Heart right ventricle (tissue), 16 donors: ENCODE measurements around the gene PRPF19. TPM values are rescaled to one million over a fixed set of nuclear protein-coding genes. Genes with fewer than 3 reads are reported as not detected.

Source experiments
- ATAC-seq, 8 donors: fragments of 200-7000 bp; cut with Tn5 transposase; one replicate each; pipeline ENCODE4 v1.9.1; 2020; ENCODE audit warnings: mild to moderate bottlenecking in 8 of 8, moderate library complexity in 8 of 8, moderate number of reproducible peaks in 1 of 8
- DNase-seq, 2 donors: peaks; one replicate each; pipeline ENCODE4 v3.0.0-alpha.2; 2020
- H3K27ac ChIP-seq, 10 donors: fragments of 200-600 bp; sonication (generic) in 2 of 10; one replicate each; pipeline versions ENCODE4 v1.5.0 to v1.8.0; 2020 to 2022; ENCODE audit warnings: mild to moderate bottlenecking in 3 of 10
- H3K27me3 ChIP-seq, 7 donors: fragments of 200-600 bp; one replicate each; pipeline ENCODE4 v1.8.0; 2021 to 2022; ENCODE audit warnings: mild to moderate bottlenecking in 2 of 7
- H3K36me3 ChIP-seq, 9 donors: fragments of 200-600 bp; sonication (generic) in 1 of 9; one replicate each; pipeline versions ENCODE4 v1.5.0 to v1.8.0; 2020 to 2022; ENCODE audit warnings: mild to moderate bottlenecking in 2 of 9
- H3K4me1 ChIP-seq, 9 donors: fragments of 200-600 bp; sonication (generic) in 1 of 9; one replicate each; pipeline versions ENCODE4 v1.5.0 to v1.8.0; 2020 to 2022; ENCODE audit warnings: mild to moderate bottlenecking in 4 of 9
- H3K4me3 ChIP-seq, 10 donors: fragments of 200-600 bp; sonication (generic) in 2 of 10; one replicate each; pipeline versions ENCODE4 v1.5.0 to v1.8.0; 2020 to 2022; ENCODE audit warnings: mild to moderate bottlenecking in 7 of 10, moderate library complexity in 2 of 10
- H3K9me3 ChIP-seq, 11 donors: fragments of 200-600 bp in 10 of 11; sonication (generic) in 2 of 11; one replicate each; pipeline versions ENCODE4 v1.5.0 to v1.8.0; 2013 to 2022; ENCODE audit warnings: mild to moderate bottlenecking in 2 of 11, control low read depth in 1 of 11, moderate library complexity in 1 of 11
- WGBS, 2 donors: extraction: QIAGEN DNeasy Blood & Tissue Kit; methylation state at CpG; one replicate each; pipeline ENCODE4 v1.1.7; 2013; ENCODE audit warnings: inconsistent platforms in 1 of 2; 5-methylcytosine and 5-hydroxymethylcytosine counted together
- intact Hi-C, 10 donors: fragments of 100-400 bp; cut with DNase I; formaldehyde crosslinking; loops; one replicate each; pipeline versions ENCODE4 v1.11.1 to v1.14.2; 2022
- polyA plus RNA-seq, 2 donors: library from polyadenylated mRNA; stranded (reverse); fragments of 200-250 nt; gene quantifications; one replicate each; pipeline ENCODE4 v1.2.3, GENCODE V29; 2013
- total RNA-seq, 10 donors: library from RNA; stranded (reverse); fragmentation: NEBNext Ultra II Directional in 3 of 10; extraction: Animal tissue kit (Norgen Biotek cat#: 25700) in 3 of 10; gene quantifications; one replicate each; pipeline versions ENCODE4 v1.2.1 to v1.2.4, GENCODE V29; 2021 to 2023
- TF ChIP-seq, protein P1 (sequence below), 9 donors: fragments of 200-600 bp; sonication (generic) in 2 of 9; IDR thresholded peaks; one replicate each; pipeline versions ENCODE4 v1.5.0 to v1.8.0; 2021 to 2022; ENCODE audit warnings: antibody characterized with exemption in 9 of 9, mild to moderate bottlenecking in 5 of 9, moderate library complexity in 1 of 9
- donor health status: Arrhythmogenic right ventricular cardiomyopathy.
- donor health status: ischemic (EF 13 %, LVEDD 7.1; RV severe dilation, severe dysfunction).
- donor health status: healthy with polysubstance abuse.
- donor health status: DM: no; HTN: yes; CAD: no.
- donor health status: DM: no; HTN: no; CAD: no.
- donor health status: ischemic (EF 25% LVEDD 6.9; RV normal size, moderate dysfunction).
- donor health status: ischemic (EF 25% LVEDD 5.7; RV mildly dilated, moderate dysfunction).
- donor health status: healthy.
- donor health status: DM: yes; HTN: yes; CAD: no.
- donor health status: Ischemic cardiomyopathy.
- donor health status: ischemic (EF 35%, LVEDD 5.7; RV mildly dilated, moderate dysfunction).
- donor health status: nonischemic (EF 11% LVEDD 7.7; RV severe dilation, severe dysfunction).
- donor health status: DM: yes; HTN: yes; CAD: no.
- donor health status: PGD.
- donor health status: ischemic (EF 29% LVEDD 5.4; RV normal size, mild dysfunction).
- donor health status: nonischemic (EF 23%, LVEDD 6.1; RV moderate dilation, normal function).

Gene PRPF19
- total and polyA plus RNA-seq, 12 donors: 32.0 to 53.0 (median 40.1) TPM

DNA sequence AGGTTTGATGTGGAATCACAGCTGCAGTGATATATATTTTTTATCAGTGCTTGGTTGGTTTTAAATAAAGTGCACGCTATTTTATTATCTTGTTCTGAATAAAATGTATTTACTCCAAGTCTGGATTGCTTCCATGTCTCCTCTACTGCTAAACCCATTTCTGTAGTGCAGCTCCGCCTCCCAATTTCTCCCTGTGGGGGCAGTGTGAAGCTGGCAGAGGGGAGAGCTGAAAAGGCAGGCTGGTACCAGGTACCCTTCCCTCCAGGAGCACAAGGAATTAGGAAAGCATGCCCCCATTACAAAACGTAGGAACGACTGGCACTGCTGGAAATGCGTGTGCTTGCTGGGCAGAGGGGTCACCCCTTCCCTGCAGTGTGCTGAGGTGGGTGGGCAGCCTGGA, 16.9 kb upstream of the PRPF19 start:
- DNase-seq (no peak), ATAC-seq (no peak)
- peaks cover 0 to 44% (median 32%) of the 10 kb centered on the region in 9 donors for H3K36me3 ChIP-seq
- H3K9me3 ChIP-seq: no peaks in the 10 kb centered on the region
- H3K27ac ChIP-seq: no peak overlapping the region
- no peak overlapping the region for H3K4me3 ChIP-seq
- H3K4me1 ChIP-seq: peaks cover 7 to 48% (median 40%) of the 10 kb centered on the region in 9 donors
- peaks cover 0 to 46% (median 12%) of the 10 kb centered on the region in 7 donors for H3K27me3 ChIP-seq
- WGBS, 2 donors: 73 to 79% methylated on average over 5 of the region's 5 CpGs
- TF ChIP-seq, protein P1, sequence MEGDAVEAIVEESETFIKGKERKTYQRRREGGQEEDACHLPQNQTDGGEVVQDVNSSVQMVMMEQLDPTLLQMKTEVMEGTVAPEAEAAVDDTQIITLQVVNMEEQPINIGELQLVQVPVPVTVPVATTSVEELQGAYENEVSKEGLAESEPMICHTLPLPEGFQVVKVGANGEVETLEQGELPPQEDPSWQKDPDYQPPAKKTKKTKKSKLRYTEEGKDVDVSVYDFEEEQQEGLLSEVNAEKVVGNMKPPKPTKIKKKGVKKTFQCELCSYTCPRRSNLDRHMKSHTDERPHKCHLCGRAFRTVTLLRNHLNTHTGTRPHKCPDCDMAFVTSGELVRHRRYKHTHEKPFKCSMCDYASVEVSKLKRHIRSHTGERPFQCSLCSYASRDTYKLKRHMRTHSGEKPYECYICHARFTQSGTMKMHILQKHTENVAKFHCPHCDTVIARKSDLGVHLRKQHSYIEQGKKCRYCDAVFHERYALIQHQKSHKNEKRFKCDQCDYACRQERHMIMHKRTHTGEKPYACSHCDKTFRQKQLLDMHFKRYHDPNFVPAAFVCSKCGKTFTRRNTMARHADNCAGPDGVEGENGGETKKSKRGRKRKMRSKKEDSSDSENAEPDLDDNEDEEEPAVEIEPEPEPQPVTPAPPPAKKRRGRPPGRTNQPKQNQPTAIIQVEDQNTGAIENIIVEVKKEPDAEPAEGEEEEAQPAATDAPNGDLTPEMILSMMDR (IDR thresholded peaks at IDR 0.05): no peak
- intact Hi-C loops: no loop called here

DNA sequence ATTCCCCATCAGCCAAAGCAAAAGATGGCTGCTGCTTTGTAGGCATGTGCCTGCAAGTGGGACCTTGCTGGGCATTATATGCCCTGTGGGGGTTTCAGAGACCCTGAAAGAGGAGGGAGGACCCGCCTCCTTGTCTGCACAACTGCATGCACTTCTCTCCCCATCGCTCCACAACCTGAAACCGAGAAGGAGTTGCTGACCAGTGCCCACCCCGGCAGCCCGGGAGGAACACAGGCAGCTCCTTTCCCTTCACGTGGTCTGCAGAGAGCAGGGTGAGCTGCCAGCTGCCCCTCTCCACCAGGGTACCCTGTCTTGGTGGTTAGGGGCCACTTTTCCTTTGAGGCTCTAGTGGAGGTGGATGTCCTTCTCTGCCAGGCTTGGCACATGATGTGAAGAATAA, 16.5 kb upstream of the PRPF19 start:
- ATAC-seq: no peak
- Histone ChIP-seq H3K4me3 (no peak overlapping the region), H3K9me3 (no peaks in the 10 kb centered on the region), H3K36me3 (peaks cover 0 to 46% (median 32%) of the 10 kb centered on the region in 9 donors), H3K27me3 (peaks cover 0 to 46% (median 12%) of the 10 kb centered on the region in 7 donors), H3K4me1 (peaks cover 7 to 53% (median 43%) of the 10 kb centered on the region in 9 donors), H3K27ac (no peak overlapping the region)
- TF ChIP-seq, protein P1 (IDR thresholded peaks at IDR 0.05): no peak
- intact Hi-C loops: no loop called here
- no peak for DNase-seq
- 92 to 94% methylated on average over 6 of the region's 6 CpGs for WGBS, 2 donors

DNA sequence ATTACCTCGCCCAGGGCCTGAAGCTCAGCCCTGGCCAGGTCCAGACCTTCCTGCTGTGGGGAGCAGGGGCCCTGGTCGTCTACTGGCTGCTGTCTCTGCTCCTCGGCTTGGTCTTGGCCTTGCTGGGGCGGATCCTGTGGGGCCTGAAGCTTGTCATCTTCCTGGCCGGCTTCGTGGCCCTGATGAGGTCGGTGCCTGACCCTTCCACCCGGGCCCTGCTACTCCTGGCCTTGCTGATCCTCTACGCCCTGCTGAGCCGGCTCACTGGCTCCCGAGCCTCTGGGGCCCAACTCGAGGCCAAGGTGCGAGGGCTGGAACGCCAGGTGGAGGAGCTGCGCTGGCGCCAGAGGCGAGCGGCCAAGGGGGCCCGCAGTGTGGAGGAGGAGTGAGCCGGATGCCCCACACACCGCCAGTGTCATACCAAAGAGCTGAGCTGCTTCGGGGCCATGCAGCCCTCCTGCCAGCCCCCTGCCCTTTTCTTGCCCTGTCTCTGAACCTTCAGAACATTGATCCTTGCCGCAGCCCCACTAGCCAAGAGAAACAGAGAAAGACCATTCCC, 15.5 kb upstream of the PRPF19 start:
- Histone ChIP-seq H3K27me3 (peaks cover 0 to 36% (median 12%) of the 10 kb centered on the region in 7 donors), H3K4me1 (peaks cover 7 to 63% (median 50%) of the 10 kb centered on the region in 9 donors), H3K27ac (no peak overlapping the region), H3K36me3 (peaks cover 0 to 48% (median 32%) of the 10 kb centered on the region in 9 donors), H3K9me3 (no peaks in the 10 kb centered on the region), H3K4me3 (no peak overlapping the region)
- WGBS, 2 donors: 83 to 87% methylated on average over 23 of the region's 23 CpGs
- DNase-seq (no peak), ATAC-seq (no peak)
- TF ChIP-seq, protein P1 (IDR thresholded peaks at IDR 0.05): no peak
- intact Hi-C loops: no loop called here

DNA sequence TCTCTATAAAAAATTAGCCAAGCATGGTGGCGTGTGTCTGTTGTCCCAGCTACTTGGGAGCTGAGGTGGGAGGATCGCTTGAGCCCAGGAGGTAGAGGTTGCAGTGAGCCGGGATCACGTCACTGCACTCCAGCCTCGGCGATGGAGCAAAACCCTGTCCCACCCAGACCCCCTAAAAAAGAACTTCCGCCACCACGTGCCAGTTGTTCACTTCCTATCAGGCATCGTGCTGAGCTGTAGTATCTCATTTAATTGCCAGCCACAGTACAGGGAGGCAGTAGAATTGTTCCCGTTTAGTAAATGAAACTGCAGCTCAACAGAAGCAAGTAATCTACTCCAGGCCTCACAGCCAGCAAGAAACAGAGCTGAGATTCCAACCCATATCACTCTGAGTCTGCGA, 14.9 kb upstream of the PRPF19 start:
- H3K27ac ChIP-seq: no peak overlapping the region
- no peaks in the 10 kb centered on the region for H3K9me3 ChIP-seq
- ATAC-seq (no peak), DNase-seq (no peak)
- no peak overlapping the region for H3K4me3 ChIP-seq
- H3K4me1 ChIP-seq: peaks cover 10 to 69% (median 56%) of the 10 kb centered on the region in 9 donors
- peaks cover 0 to 48% (median 32%) of the 10 kb centered on the region in 9 donors for H3K36me3 ChIP-seq
- intact Hi-C loops: no loop called here
- 93 to 95% methylated on average over 11 of the region's 11 CpGs for WGBS, 2 donors
- TF ChIP-seq, protein P1 (IDR thresholded peaks at IDR 0.05): no peak
- H3K27me3 ChIP-seq: peaks cover 0 to 30% (median 12%) of the 10 kb centered on the region in 7 donors
